Naive B cell (primary cell): ENCODE data around the gene EID3. TPM values are rescaled to one million over a fixed set of nuclear protein-coding genes. Genes with fewer than 3 reads are reported as not detected.

ENCODE experiments used
- ATAC-seq, 2 donors: fragments of 150-1000 bp; cut with Tn5 transposase; 2 replicates each; pipeline ENCODE4 v1.10.0; 2021; ENCODE audit warnings: low read depth in 2 of 2, mild to moderate bottlenecking in 2 of 2, moderate library complexity in 2 of 2
- DNase-seq: peaks from one replicate; pipeline ENCODE4 v3.0.0; 2022
- H3K27ac Mint-ChIP-seq, 6 donors: one replicate each; pipeline ENCODE4 v1.8.0; 2020 to 2022; ENCODE audit warnings: mild to moderate bottlenecking in 6 of 6, mixed read lengths in 6 of 6, moderate library complexity in 5 of 6, inconsistent platforms in 2 of 6
- H3K27me3 Mint-ChIP-seq, 3 donors: one replicate each; pipeline ENCODE4 v1.8.0; 2021 to 2022; ENCODE audit warnings: mixed read lengths in 3 of 3, mild to moderate bottlenecking in 1 of 3
- H3K36me3 Mint-ChIP-seq, 2 donors: one replicate each; pipeline ENCODE4 v1.8.0; 2020 to 2022; ENCODE audit warnings: mixed read lengths in 2 of 2, inconsistent platforms in 1 of 2, mild to moderate bottlenecking in 1 of 2
- H3K4me1 Mint-ChIP-seq, 3 donors: one replicate each; pipeline ENCODE4 v1.8.0; 2020 to 2022; ENCODE audit warnings: mixed read lengths in 3 of 3, inconsistent platforms in 1 of 3, mild to moderate bottlenecking in 1 of 3, moderate library complexity in 1 of 3
- H3K4me3 Mint-ChIP-seq, 8 donors: one replicate each; pipeline ENCODE4 v1.8.0; 2020 to 2022; ENCODE audit warnings: mild to moderate bottlenecking in 8 of 8, mixed read lengths in 8 of 8, moderate library complexity in 8 of 8, inconsistent platforms in 2 of 8
- H3K9me3 Mint-ChIP-seq, 7 donors: one replicate each; pipeline ENCODE4 v1.8.0; 2020 to 2022; ENCODE audit warnings: mixed read lengths in 7 of 7, mild to moderate bottlenecking in 5 of 7, inconsistent platforms in 2 of 7, moderate library complexity in 1 of 7
- polyA plus RNA-seq, 6 donors: library from polyadenylated mRNA; unstranded; fragments of 300-500 nt; fragmentation: Illumina TruSeq; gene quantifications; one replicate each; pipeline ENCODE4 v1.2.3, GENCODE V29; 2021; ENCODE audit warnings: low read depth in 6 of 6

EID3 gene
- polyA plus RNA-seq, 6 donors from 2014 or later = 6.3 to 16.9 (median 15.5) TPM

DNA sequence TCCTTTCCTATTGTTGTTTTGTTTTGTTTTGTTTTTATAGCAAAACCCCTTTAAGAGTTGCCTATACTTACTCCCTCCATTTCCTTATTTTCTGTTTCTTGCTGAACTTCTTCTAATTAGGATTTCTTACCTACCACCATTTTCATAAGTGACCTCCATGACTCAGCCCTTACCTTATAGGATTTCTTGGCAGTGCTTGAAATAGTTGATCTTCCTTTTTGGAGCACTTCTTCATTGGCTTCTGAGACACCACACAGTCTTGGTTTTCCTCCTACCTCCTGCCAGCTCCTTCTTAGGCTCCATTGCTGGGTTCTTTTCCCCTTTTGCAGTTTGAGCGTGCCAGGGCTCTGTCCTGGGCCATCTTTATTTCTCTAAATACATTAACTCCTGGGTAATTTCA, 23.4 kb upstream of the EID3 start:
- ATAC-seq (no peak), DNase-seq (no peak)
- peaks cover 10 to 13% (median 13%) of the 10 kb centered on the region in 3 donors for H3K4me1 Mint-ChIP-seq
- no peak overlapping the region for H3K4me3 Mint-ChIP-seq
- H3K36me3 Mint-ChIP-seq = no peaks in the 10 kb centered on the region
- peaks cover 0 to 2% (median 0%) of the 10 kb centered on the region in 7 donors for H3K9me3 Mint-ChIP-seq
- H3K27ac Mint-ChIP-seq = peak overlapping the region in 1 of 6 donors; percentile 88
- peaks cover 4 to 15% (median 6%) of the 10 kb centered on the region in 3 donors for H3K27me3 Mint-ChIP-seq

DNA sequence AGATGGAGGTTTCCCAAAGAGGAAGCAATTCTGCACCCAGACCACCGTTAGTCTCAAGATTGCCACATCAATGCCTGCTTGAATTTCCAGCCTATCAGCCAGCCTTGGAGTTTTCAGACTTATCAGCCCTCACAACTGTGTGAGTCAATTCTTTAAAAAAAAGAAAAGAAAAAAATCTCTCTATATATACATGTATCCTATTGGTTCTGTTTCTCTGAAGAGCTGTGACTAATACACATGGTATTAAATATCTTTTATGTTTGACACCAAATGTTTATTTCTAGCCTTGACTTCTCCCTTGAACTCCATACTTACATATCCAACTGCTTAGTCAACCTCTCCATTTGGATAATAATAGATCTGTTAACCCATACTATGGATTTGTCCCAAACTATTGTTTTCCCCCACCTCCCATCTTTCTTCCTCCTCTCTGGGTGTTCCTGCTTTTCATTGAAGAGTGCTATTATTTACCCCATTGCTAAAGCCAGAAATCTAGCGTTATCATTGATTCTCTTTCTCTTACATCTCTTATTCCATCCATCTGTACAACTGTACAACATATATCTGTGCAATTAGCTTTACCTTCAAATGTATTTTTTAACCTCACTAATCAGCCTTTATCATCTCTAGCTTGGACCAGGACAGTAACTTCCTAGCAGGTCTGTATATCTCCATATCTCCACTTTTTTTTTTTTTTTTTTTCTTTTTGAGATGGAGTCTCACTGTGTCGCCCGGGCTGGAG, 22.7 kb upstream of the EID3 start:
- H3K27me3 Mint-ChIP-seq = peaks cover 4 to 15% (median 6%) of the 10 kb centered on the region in 3 donors
- H3K4me3 Mint-ChIP-seq = no peak overlapping the region
- peaks cover 0 to 2% (median 0%) of the 10 kb centered on the region in 7 donors for H3K9me3 Mint-ChIP-seq
- DNase-seq (no peak), ATAC-seq (no peak)
- no peaks in the 10 kb centered on the region for H3K36me3 Mint-ChIP-seq
- no peak overlapping the region for H3K27ac Mint-ChIP-seq
- peaks cover 8 to 13% (median 11%) of the 10 kb centered on the region in 3 donors for H3K4me1 Mint-ChIP-seq

DNA sequence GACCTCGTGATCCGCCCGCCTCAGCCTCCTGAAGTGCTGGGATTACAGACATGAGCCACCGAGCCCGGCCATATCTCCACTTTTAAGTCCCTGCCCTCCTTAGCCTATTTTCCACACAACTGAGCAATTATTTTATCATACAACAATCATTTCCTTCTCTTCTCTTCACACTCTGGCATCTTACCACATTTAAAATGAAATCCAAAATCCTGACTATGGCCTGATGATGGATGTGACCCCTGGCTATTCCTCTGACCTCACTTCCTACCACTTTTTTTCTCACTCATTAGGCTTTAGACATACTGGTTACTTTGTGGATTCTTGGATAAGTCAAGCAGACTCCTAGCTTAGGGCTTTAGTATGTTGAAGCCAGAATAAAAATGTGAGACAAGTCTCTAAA, 21.9 kb upstream of the EID3 start:
- peaks cover 2 to 13% (median 6%) of the 10 kb centered on the region in 3 donors for H3K4me1 Mint-ChIP-seq
- H3K36me3 Mint-ChIP-seq = no peaks in the 10 kb centered on the region
- ATAC-seq (no peak), DNase-seq (no peak)
- H3K27ac Mint-ChIP-seq = peak overlapping the region in 1 of 6 donors; percentile 4
- peaks cover 0 to 2% (median 0%) of the 10 kb centered on the region in 7 donors for H3K9me3 Mint-ChIP-seq
- peaks cover 4 to 15% (median 6%) of the 10 kb centered on the region in 3 donors for H3K27me3 Mint-ChIP-seq
- no peak overlapping the region for H3K4me3 Mint-ChIP-seq

DNA sequence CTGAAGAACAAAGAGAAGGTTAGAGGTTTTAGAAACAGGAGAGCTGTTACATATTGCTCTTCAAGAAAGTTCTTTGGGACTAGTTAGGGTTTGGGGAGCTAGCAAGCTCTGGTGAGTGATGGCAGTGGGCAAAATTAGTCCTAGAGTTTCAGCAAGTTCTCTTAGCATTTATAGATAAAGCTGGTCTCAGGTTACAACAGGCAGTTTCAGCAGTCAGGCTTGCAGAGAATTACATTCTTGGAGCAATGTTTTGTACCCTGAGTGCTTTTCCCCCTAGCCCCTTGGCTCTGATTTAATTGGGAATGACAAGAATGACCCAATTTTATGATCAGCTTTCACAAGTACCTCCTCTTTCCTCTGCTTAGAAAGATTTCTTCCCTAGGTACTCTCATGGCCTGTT, 21.4 kb upstream of the EID3 start:
- no peak for ATAC-seq
- peaks cover 7 to 13% (median 7%) of the 10 kb centered on the region in 3 donors for H3K4me1 Mint-ChIP-seq
- no peak overlapping the region for H3K4me3 Mint-ChIP-seq

DNA sequence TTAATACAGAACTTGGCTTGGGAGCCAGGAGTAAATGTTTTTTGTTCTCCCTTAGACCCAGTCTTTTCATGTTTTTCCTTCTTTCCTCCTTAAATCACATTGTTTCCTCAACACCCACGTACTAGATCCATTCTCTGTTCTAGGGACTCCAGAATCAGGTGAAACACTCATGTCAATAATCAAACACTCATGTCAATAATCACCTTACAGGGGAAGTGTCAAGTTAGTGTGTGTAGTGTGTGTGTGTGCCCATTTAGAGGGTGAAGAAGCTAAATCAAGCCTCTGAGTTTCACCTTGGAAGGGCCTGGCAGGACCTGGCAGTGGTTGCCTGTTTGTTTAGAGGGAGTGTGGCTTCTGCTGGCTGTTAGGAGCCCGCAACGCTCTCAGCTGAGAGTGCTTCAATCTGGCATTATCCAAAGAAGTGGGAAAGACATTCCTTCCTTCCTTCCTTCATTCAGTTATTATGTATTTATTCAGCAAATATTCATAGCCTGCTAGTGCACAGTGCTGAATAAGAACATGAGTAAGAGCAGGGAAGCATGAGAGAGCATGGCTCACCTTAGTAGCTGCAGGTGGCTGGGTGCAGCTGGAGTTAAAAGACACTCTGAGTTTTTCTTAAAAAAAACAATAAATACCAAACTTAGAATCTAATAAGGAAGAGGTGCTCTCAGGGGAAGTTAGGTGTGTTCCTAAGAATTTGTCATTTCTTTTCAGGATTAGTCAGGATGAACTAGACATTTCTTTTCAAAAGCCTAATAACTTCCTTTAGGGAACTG, 17.6 kb upstream of the EID3 start:
- no peak for DNase-seq
- Mint-ChIP-seq H3K27ac (peak overlapping the region in 4 of 6 donors; percentile 49 to 97 (median 84)), H3K4me3 (peak overlapping the region in 2 of 8 donors; percentile 31 to 97), H3K9me3 (no peaks in the 10 kb centered on the region), H3K4me1 (peaks cover 24 to 41% (median 31%) of the 10 kb centered on the region in 3 donors), H3K36me3 (no peaks in the 10 kb centered on the region), H3K27me3 (peaks cover 0 to 12% (median 4%) of the 10 kb centered on the region in 3 donors)
- ATAC-seq = no peak

More for the DNA sequence above, 21.4 kb upstream of the EID3 start:
- Mint-ChIP-seq H3K27me3 (peaks cover 4 to 15% (median 6%) of the 10 kb centered on the region in 3 donors), H3K9me3 (peaks cover 0 to 2% (median 0%) of the 10 kb centered on the region in 7 donors), H3K27ac (no peak overlapping the region), H3K36me3 (no peaks in the 10 kb centered on the region)
- DNase-seq = no peak

DNA sequence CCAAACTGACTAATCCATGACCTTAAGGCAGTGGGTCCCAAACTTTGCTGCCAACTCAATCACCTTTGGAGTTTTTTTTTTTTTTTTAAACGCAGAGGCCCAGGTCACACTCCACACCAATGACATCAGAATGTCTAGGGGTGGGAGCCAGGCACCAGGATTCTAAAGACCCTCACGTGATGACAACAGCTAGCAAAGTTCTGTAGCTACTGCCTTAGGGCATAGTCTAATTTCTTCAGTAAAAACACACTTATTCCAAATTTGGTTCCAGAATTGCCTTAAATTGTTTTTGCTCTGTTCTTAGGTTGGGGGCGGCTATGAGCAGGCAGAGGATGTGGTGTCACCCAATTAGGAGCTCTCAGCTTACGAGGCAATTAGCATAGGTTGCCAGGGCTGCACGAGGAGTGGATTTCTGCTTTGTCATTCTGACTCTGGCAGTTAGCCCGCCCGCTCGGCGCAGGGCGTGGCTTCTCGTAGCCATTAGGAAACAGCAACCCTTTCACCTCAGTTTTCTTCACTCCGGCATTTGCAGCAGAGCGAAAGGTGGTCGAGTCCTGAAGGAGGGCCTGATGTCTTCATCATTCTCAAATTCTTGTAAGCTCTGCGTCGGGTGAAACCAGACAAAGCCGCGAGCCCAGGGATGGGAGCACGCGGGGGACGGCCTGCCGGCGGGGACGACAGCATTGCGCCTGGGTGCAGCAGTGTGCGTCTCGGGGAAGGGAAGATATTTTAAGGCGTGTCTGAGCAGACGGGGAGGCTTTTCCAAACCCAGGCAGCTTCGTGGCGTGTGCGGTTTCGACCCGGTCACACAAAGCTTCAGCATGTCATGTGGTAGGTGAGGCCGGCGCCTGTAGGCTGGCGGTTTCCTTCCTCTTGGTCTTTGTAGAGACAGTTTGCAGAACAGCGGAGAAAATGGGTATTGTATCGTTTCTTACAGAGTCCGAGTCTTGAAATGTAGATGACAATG, 16.7 kb upstream of the EID3 start:
- H3K27ac Mint-ChIP-seq = peak overlapping the region; percentile 87 to 98 (median 93)
- ATAC-seq (peak; percentile 80 to 81), DNase-seq (peak; percentile 84)
- no peaks in the 10 kb centered on the region for H3K9me3 Mint-ChIP-seq
- H3K4me3 Mint-ChIP-seq = peak overlapping the region; percentile 97 to 99 (median 99)
- no peaks in the 10 kb centered on the region for H3K36me3 Mint-ChIP-seq
- H3K4me1 Mint-ChIP-seq = peaks cover 24 to 41% (median 31%) of the 10 kb centered on the region in 3 donors
- peaks cover 0 to 3% (median 2%) of the 10 kb centered on the region in 3 donors for H3K27me3 Mint-ChIP-seq

DNA sequence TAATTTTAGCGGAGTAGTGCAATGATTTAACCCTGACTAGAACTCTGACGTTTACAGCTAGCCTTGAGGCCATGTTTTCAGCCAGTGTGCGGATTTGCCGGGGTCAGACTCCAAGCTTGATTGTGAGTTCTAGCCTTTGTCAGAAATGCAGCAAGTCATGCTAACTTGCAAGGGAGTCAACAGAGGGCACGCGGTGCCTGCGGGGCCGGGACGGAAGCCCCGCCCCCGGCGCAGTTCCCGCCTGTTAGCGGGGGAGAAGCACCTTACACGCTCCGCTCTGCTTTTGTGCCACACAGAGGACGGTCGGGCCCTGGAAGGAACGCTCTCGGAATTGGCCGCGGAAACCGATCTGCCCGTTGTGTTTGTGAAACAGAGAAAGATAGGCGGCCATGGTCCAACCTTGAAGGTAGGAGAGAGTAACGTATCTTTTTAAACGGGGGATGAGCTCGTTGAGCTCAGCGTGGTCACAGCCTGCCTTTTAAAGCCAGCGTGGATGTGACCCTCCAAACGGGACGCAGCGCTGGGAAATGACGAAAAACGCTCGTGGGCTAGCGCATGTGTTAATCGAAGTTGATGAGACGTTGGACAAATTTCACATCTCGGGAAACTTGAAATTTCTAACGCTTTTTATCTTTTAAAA, 14.8 kb upstream of the EID3 start:
- DNase-seq (peak; percentile 84), ATAC-seq (peak; percentile 74 to 75)
- no peaks in the 10 kb centered on the region for H3K36me3 Mint-ChIP-seq
- H3K27ac Mint-ChIP-seq = peak overlapping the region; percentile 72 to 95 (median 93)
- H3K9me3 Mint-ChIP-seq = no peaks in the 10 kb centered on the region
- H3K4me1 Mint-ChIP-seq = peaks cover 27 to 43% (median 41%) of the 10 kb centered on the region in 3 donors
- H3K27me3 Mint-ChIP-seq = no peaks in the 10 kb centered on the region
- H3K4me3 Mint-ChIP-seq = peak overlapping the region; percentile 97 to 99 (median 99)

DNA sequence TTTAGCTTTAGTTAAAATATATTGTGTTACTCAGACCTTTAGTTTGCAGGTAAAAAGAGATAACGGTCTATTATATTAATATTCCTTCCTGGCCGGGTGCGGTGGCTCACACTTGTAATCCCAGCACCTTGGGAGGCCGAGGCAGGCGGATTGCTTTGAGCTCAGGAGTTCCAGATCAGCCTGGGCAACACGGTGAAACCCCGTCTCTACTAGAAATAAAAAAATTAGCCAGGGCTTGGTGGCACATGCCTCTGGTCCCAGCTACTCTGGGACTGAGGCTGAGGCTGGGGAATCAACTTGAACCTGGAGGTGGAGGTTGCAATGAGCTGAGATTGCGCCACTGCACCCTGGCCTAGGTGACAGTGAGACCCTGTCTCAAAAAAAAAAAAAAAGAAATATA, 13.2 kb upstream of the EID3 start:
- Mint-ChIP-seq H3K4me1 (peaks cover 32 to 49% (median 43%) of the 10 kb centered on the region in 3 donors), H3K36me3 (peaks cover 0 to 2% of the 10 kb centered on the region in 2 donors), H3K27ac (no peak overlapping the region), H3K9me3 (no peaks in the 10 kb centered on the region), H3K27me3 (no peaks in the 10 kb centered on the region), H3K4me3 (peak overlapping the region in 3 of 8 donors; percentile 41 to 99 (median 48))
- DNase-seq (no peak), ATAC-seq (no peak)

DNA sequence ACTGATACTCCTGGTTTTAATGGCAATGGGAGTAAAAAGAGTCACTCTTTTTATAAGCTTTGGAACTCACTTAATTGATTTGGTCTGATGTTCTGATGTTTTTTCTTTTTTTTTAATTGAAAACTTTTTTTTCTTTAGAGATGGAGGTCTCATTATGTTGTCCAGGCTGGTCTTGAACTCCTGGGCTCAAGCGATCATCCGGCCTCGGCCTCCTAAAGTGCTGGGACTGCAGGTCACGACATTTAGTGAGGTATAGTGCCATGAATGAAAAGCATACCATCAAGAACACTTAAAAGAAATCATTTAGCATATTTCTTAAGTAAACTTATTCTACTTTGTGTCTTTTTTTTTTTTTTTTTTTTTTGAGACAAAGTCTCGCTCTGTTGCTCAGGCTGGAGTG, 12.7 kb upstream of the EID3 start:
- Mint-ChIP-seq H3K27me3 (no peaks in the 10 kb centered on the region), H3K4me1 (peaks cover 37 to 54% (median 48%) of the 10 kb centered on the region in 3 donors), H3K9me3 (no peaks in the 10 kb centered on the region), H3K27ac (peak overlapping the region in 3 of 6 donors; percentile 36 to 72 (median 60)), H3K4me3 (peak overlapping the region in 2 of 8 donors; percentile 47 to 48), H3K36me3 (peaks cover 0 to 7% of the 10 kb centered on the region in 2 donors)
- DNase-seq (no peak), ATAC-seq (no peak)

DNA sequence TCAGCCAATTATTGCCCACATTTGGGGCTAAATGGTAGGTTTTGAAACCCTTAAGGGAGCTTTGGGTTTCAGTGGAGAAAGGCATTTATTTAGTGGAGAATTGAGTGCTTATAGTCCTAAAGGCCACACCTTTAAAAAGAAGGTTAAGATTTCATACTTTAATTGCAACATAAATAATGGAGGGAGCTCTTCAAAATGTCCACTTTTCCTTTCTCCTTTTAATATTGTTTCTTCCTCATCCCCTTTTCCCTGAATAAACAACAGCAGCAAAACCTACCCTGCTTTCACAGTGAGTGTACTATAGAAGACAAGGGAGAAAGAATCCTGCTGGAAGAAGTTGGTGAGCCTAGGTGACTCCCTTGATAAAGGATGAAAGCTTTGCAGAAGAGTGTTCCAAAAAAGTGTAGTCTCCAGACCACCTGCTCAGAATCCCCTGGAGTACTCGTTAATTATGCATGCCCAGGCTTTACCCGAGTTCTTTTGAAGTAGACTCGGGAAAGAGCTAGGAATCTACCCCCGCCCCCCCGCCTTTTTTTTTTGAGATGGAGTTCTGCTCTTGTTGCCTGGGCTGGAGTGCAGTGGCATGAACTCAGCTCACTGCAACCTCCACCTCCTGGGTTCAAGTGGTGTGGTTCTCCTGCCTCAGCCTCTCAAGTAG, 11.5 kb upstream of the EID3 start:
- Mint-ChIP-seq H3K4me1 (peaks cover 31 to 48% (median 36%) of the 10 kb centered on the region in 3 donors), H3K27me3 (no peaks in the 10 kb centered on the region), H3K9me3 (no peaks in the 10 kb centered on the region), H3K36me3 (peaks cover 0 to 10% of the 10 kb centered on the region in 2 donors), H3K27ac (peak overlapping the region in 2 of 6 donors; percentile 10 to 42), H3K4me3 (peak overlapping the region in 1 of 8 donors; percentile 57)
- DNase-seq = no peak
- no peak for ATAC-seq

DNA sequence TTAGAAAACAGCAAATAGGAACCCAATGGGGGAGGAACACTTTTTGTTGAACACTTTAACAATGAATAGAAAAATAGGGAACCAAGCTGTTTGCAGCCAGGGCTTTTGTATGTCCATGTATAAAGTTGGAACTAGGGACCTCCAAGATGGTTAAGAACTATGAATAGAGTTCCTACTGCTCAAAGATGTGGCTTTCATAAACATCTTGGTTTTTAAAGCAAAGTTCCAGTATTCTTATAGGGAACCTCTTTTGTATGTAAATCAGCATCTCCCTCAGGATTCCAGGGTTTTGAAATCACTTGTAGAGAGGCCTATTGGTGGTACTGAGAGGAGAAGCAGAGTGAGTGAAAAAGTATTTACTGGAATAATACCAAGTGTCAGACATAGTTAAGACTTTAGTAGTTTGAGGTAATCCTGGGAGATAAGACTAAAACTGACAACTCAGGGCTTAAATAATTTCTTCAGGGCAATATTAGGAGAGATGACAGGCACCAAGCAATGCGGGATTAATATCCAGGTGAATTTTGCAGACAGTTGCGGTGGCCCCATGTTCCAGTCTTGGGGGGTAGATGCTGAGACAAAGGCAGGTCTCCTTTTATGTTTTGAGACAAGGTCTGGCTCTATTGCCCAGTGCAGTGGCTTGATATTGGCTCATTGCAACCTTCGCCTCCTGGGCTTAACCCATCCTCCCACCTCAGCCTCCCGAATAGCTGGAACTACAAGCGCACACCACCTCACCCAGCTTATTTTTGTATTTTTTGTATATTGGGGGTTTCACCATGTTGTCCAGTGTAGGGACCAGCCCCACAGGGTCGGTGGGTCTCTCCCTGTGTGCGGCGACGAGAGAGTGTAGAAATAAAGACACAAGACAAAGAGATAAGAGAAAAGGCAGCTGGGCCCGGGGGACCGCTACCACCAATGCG, 10.4 kb upstream of the EID3 start:
- no peak for DNase-seq
- Mint-ChIP-seq H3K36me3 (peaks cover 0 to 10% of the 10 kb centered on the region in 2 donors), H3K9me3 (no peaks in the 10 kb centered on the region), H3K27ac (peak overlapping the region in 1 of 6 donors; percentile 80), H3K4me3 (peak overlapping the region in 1 of 8 donors; percentile 15), H3K27me3 (no peaks in the 10 kb centered on the region), H3K4me1 (peaks cover 23 to 37% (median 28%) of the 10 kb centered on the region in 3 donors)
- ATAC-seq = no peak
